ENCODE results near the gene ZFYVE1.
"Not testable (repeated sequence)": the region's sequence is repeated elsewhere in the genome, so short reads cannot be mapped to it uniquely, and the experiment has no call there.

The ZFYVE1 gene

GRCh38 chr14:72962829-72963312 lies 64.0 kb downstream of the ZFYVE1 start:
- no peak overlapping the region for H3K4me3 ChIP-seq (ENCODE audit: low read depth, low read length)
- DNase-seq (ENCODE audit: low read depth): peak; percentile 63

- peak; percentile 63 for DNase-seq (ENCODE audit: low read depth)
Measured at GRCh38 chr14:72962336-72962754, 64.6 kb downstream of the ZFYVE1 start.

GRCh38 chr14:72961579-72962335 lies 65.1 kb downstream of the ZFYVE1 start:
- no peak for DNase-seq (ENCODE audit: low read depth)
- H3K4me3 ChIP-seq (ENCODE audit: low read depth, low read length): no peak overlapping the region

More at GRCh38 chr14:72962336-72962754, 64.6 kb downstream of the ZFYVE1 start:
- H3K4me3 ChIP-seq (ENCODE audit: low read depth, low read length): not testable (repeated sequence)

- DNase-seq (ENCODE audit: low read depth); H3K4me3 ChIP-seq (ENCODE audit: low read depth, low read length): not testable (repeated sequence)
Measured at GRCh38 chr14:72961016-72961415, 65.9 kb downstream of the ZFYVE1 start.

- no peak for DNase-seq (ENCODE audit: low read depth)
- no peak overlapping the region for H3K4me3 ChIP-seq (ENCODE audit: low read depth, low read length)
Measured at GRCh38 chr14:72958548-72958947, 68.4 kb downstream of the ZFYVE1 start.

GRCh38 chr14:72957213-72957612 lies 69.7 kb downstream of the ZFYVE1 start:
- H3K4me3 ChIP-seq (ENCODE audit: low read depth, low read length): no peak overlapping the region
- DNase-seq (ENCODE audit: low read depth): no peak

- H3K4me3 ChIP-seq (ENCODE audit: low read depth, low read length); DNase-seq (ENCODE audit: low read depth): not testable (repeated sequence)
Measured at GRCh38 chr14:72956741-72957140, 70.2 kb downstream of the ZFYVE1 start.

- H3K4me3 ChIP-seq (ENCODE audit: low read depth, low read length): no peak overlapping the region
- DNase-seq (ENCODE audit: low read depth): no peak
Measured at GRCh38 chr14:72952171-72952570, 74.7 kb downstream of the ZFYVE1 start.

GRCh38 chr14:72948481-72949138 lies 78.3 kb downstream of the ZFYVE1 start:
- DNase-seq (ENCODE audit: low read depth): no peak
- no peak overlapping the region for H3K4me3 ChIP-seq (ENCODE audit: low read depth, low read length)

GRCh38 chr14:72947366-72948160 lies 79.3 kb downstream of the ZFYVE1 start:
- H3K4me3 ChIP-seq (ENCODE audit: low read depth, low read length): no peak overlapping the region
- DNase-seq (ENCODE audit: low read depth): no peak

GRCh38 chr14:72946491-72946890 lies 80.4 kb downstream of the ZFYVE1 start:
- no peak for DNase-seq (ENCODE audit: low read depth)
- H3K4me3 ChIP-seq (ENCODE audit: low read depth, low read length): no peak overlapping the region

GRCh38 chr14:72945356-72946027 lies 81.4 kb downstream of the ZFYVE1 start:
- no peak overlapping the region for H3K4me3 ChIP-seq (ENCODE audit: low read depth, low read length)
- no peak for DNase-seq (ENCODE audit: low read depth)

GRCh38 chr14:72943876-72944430 lies 83.0 kb downstream of the ZFYVE1 start:
- no peak overlapping the region for H3K4me3 ChIP-seq (ENCODE audit: low read depth, low read length)
- DNase-seq (ENCODE audit: low read depth): no peak

GRCh38 chr14:72942934-72943333 lies 84.0 kb downstream of the ZFYVE1 start:
- H3K4me3 ChIP-seq (ENCODE audit: low read depth, low read length): no peak overlapping the region
- no peak for DNase-seq (ENCODE audit: low read depth)

- DNase-seq (ENCODE audit: low read depth): no peak
- H3K4me3 ChIP-seq (ENCODE audit: low read depth, low read length): no peak overlapping the region
Measured at GRCh38 chr14:72941286-72941985, 85.5 kb downstream of the ZFYVE1 start.

- no peak for DNase-seq (ENCODE audit: low read depth)
- H3K4me3 ChIP-seq (ENCODE audit: low read depth, low read length): no peak overlapping the region
Measured at GRCh38 chr14:72939630-72940029, 87.3 kb downstream of the ZFYVE1 start.

GRCh38 chr14:72932893-72933292 lies 94.0 kb downstream of the ZFYVE1 start:
- H3K4me3 ChIP-seq (ENCODE audit: low read depth, low read length): no peak overlapping the region
- DNase-seq (ENCODE audit: low read depth): no peak

GRCh38 chr14:72929316-72930080 lies 97.4 kb downstream of the ZFYVE1 start:
- no peak for DNase-seq (ENCODE audit: low read depth)
- H3K4me3 ChIP-seq (ENCODE audit: low read depth, low read length): no peak overlapping the region

Data from skeletal muscle cell (primary cell).